Mesenchymal stem cell (in vitro differentiated cells and primary cell): ENCODE measurements around the gene PTPRU.

Experiments used
- DNase-seq: peaks from one replicate; pipeline ENCODE4 v3.0.0-alpha.2; 2013
- H2AFZ ChIP-seq: one replicate; pipeline ENCODE4 v1.6.1; 2013; ENCODE audit warnings: low read depth, mild to moderate bottlenecking, control low read depth, inconsistent platforms, low read length, moderate library complexity
- H2AK5ac ChIP-seq: 2 replicates; pipeline ENCODE4 v1.6.1; 2013; ENCODE audit warnings: low read length, moderate library complexity, mild to moderate bottlenecking, inconsistent platforms; ENCODE audit not compliant: severe bottlenecking
- H2BK120ac ChIP-seq: one replicate; pipeline ENCODE4 v1.6.1; 2013; ENCODE audit warnings: low read depth, mild to moderate bottlenecking, inconsistent platforms, low read length, moderate library complexity
- H2BK12ac ChIP-seq, 2 experiments: one replicate each; pipeline ENCODE4 v1.6.1; 2013; ENCODE audit warnings: inconsistent platforms in 2 of 2, low read length in 2 of 2, mild to moderate bottlenecking in 2 of 2, moderate library complexity in 2 of 2, control low read depth in 1 of 2
- H2BK15ac ChIP-seq: one replicate; pipeline ENCODE4 v1.6.1; 2013; ENCODE audit warnings: mild to moderate bottlenecking, low read depth, inconsistent platforms; ENCODE audit not compliant: poor library complexity, severe bottlenecking
- H2BK5ac ChIP-seq: 2 replicates; pipeline ENCODE4 v1.6.1; 2013; ENCODE audit warnings: low read depth, mild to moderate bottlenecking, low read length, control low read depth, inconsistent platforms; ENCODE audit not compliant: poor library complexity, severe bottlenecking
- H3K14ac ChIP-seq, 2 experiments: one replicate each; pipeline ENCODE4 v1.6.1; 2013; ENCODE audit warnings: inconsistent platforms in 2 of 2, low read length in 2 of 2, control low read depth in 1 of 2, mild to moderate bottlenecking in 1 of 2, moderate library complexity in 1 of 2
- H3K18ac ChIP-seq, 2 experiments: one replicate each; pipeline ENCODE4 v1.6.1; 2013; ENCODE audit warnings: inconsistent platforms in 2 of 2, low read length in 2 of 2, control low read depth in 1 of 2, low read depth in 1 of 2, mild to moderate bottlenecking in 1 of 2
- H3K23ac ChIP-seq, 2 experiments: one replicate each; pipeline ENCODE4 v1.6.1; 2013; ENCODE audit warnings: inconsistent platforms in 2 of 2, low read length in 2 of 2, mild to moderate bottlenecking in 2 of 2, moderate library complexity in 2 of 2, control low read depth in 1 of 2
- H3K27ac ChIP-seq: 2 replicates; pipeline ENCODE4 v1.5.1; 2013; ENCODE audit warnings: mild to moderate bottlenecking, moderate library complexity, low read length, control low read depth, inconsistent platforms; ENCODE audit not compliant: poor library complexity, severe bottlenecking
- H3K27me3 ChIP-seq, 2 experiments: 2 replicates each; pipeline versions ENCODE4 v1.6.1 to v1.7.0; 2013; ENCODE audit warnings: low read length in 2 of 2, mild to moderate bottlenecking in 2 of 2, moderate library complexity in 2 of 2, control low read depth in 1 of 2, inconsistent platforms in 1 of 2; ENCODE audit not compliant: control insufficient read depth in 1 of 2, insufficient read depth in 1 of 2
- H3K36me3 ChIP-seq, 2 experiments: 2 replicates each; pipeline versions ENCODE4 v1.6.1 to v1.7.0; 2013; ENCODE audit warnings: low read length in 2 of 2, control low read depth in 1 of 2, inconsistent platforms in 1 of 2, low read depth in 1 of 2, mild to moderate bottlenecking in 1 of 2; ENCODE audit not compliant: insufficient read depth in 2 of 2, control insufficient read depth in 1 of 2
- H3K4ac ChIP-seq, 2 experiments: one replicate each; pipeline ENCODE4 v1.6.1; 2013; ENCODE audit warnings: inconsistent platforms in 2 of 2, low read length in 2 of 2, mild to moderate bottlenecking in 2 of 2, moderate library complexity in 2 of 2, control low read depth in 1 of 2, low read depth in 1 of 2
- H3K4me1 ChIP-seq: 2 replicates; pipeline ENCODE4 v1.6.1; 2013; ENCODE audit warnings: low read depth, low read length, control low read depth; ENCODE audit not compliant: control insufficient read depth, insufficient read depth
- H3K4me2 ChIP-seq: 2 replicates; pipeline ENCODE4 v1.6.1; 2013; ENCODE audit warnings: low read length, mild to moderate bottlenecking, inconsistent platforms; ENCODE audit not compliant: poor library complexity, severe bottlenecking
- H3K4me3 ChIP-seq, 2 experiments: 2 replicates each; pipeline versions ENCODE4 v1.5.1 to v1.7.0; 2013; ENCODE audit warnings: low read length in 2 of 2, mild to moderate bottlenecking in 2 of 2, control low read depth in 1 of 2, low read depth in 1 of 2; ENCODE audit not compliant: insufficient read depth in 1 of 2
- H3K79me1 ChIP-seq: replicated peaks from 2 replicates; pipeline ENCODE4 v1.6.1; 2013; ENCODE audit warnings: mild to moderate bottlenecking, control low read depth, low read length, inconsistent platforms; ENCODE audit not compliant: poor library complexity, severe bottlenecking
- H3K9ac ChIP-seq: 2 replicates; pipeline ENCODE4 v1.7.0; 2013; ENCODE audit warnings: mild to moderate bottlenecking, low read length, moderate library complexity
- H3K9me3 ChIP-seq: 2 replicates; pipeline ENCODE4 v1.7.0; 2013; ENCODE audit warnings: mild to moderate bottlenecking, low read length; ENCODE audit not compliant: control insufficient read depth
- H4K8ac ChIP-seq: one replicate; pipeline ENCODE4 v1.6.1; 2013; ENCODE audit warnings: inconsistent platforms, mild to moderate bottlenecking, low read length, moderate library complexity
- H4K91ac ChIP-seq: one replicate; pipeline ENCODE4 v1.6.1; 2013; ENCODE audit warnings: mild to moderate bottlenecking, low read length, inconsistent platforms
- WGBS: methylation state at CpG from one replicate; pipeline ENCODE4 v1.1.7; 2013; ENCODE audit warnings: mixed read lengths; 5-methylcytosine and 5-hydroxymethylcytosine counted together

The PTPRU gene

GRCh38 chr1:29208442-29208841 lies 27.9 kb upstream of the PTPRU start:
- no peaks in the 10 kb centered on the region for H3K9me3 ChIP-seq
- no peaks in the 10 kb centered on the region for H3K79me1 ChIP-seq
- no peak overlapping the region for H3K18ac ChIP-seq
- no peak overlapping the region for H3K4me3 ChIP-seq
- no peaks in the 10 kb centered on the region for H3K27me3 ChIP-seq
- no peak overlapping the region for H3K9ac ChIP-seq
- DNase-seq, result no peak
- H2BK5ac ChIP-seq, result no peak overlapping the region
- no peak overlapping the region for H2BK120ac ChIP-seq
- H3K23ac ChIP-seq, result no peak overlapping the region
- no peak overlapping the region for H3K4ac ChIP-seq
- no peak overlapping the region for H4K91ac ChIP-seq
- no peak overlapping the region for H2BK15ac ChIP-seq
- peaks cover 44 to 65% of the 10 kb centered on the region in 2 experiments for H3K36me3 ChIP-seq
- H3K4me2 ChIP-seq, result no peak overlapping the region
- WGBS, result 95% methylated on average over 3 of the region's 4 CpGs
- no peak overlapping the region for H4K8ac ChIP-seq
- H3K27ac ChIP-seq, result no peak overlapping the region
- H2BK12ac ChIP-seq, result no peak overlapping the region
- H3K4me1 ChIP-seq, result peaks cover 8% of the 10 kb centered on the region
- H2AK5ac ChIP-seq, result peak overlapping the region; percentile 23
- H3K14ac ChIP-seq, result no peak overlapping the region
- H2AFZ ChIP-seq, result no peak overlapping the region

- H3K4me3 ChIP-seq, result no peak overlapping the region
- H3K27me3 ChIP-seq, result no peaks in the 10 kb centered on the region
- no peaks in the 10 kb centered on the region for H3K9me3 ChIP-seq
- H4K91ac ChIP-seq, result no peak overlapping the region
- no peak overlapping the region for H3K23ac ChIP-seq
- WGBS, result 67% methylated on average over 5 of the region's 5 CpGs
- no peak overlapping the region for H2BK5ac ChIP-seq
- no peak overlapping the region for H3K4ac ChIP-seq
- H2BK120ac ChIP-seq, result no peak overlapping the region
- peaks cover 42 to 63% of the 10 kb centered on the region in 2 experiments for H3K36me3 ChIP-seq
- H3K4me1 ChIP-seq, result peaks cover 8% of the 10 kb centered on the region
- no peak overlapping the region for H2AK5ac ChIP-seq
- no peak overlapping the region for H3K27ac ChIP-seq
- H3K4me2 ChIP-seq, result no peak overlapping the region
- peak; percentile 29 for DNase-seq
- H2BK12ac ChIP-seq, result no peak overlapping the region
- H3K18ac ChIP-seq, result no peak overlapping the region
- no peaks in the 10 kb centered on the region for H3K79me1 ChIP-seq
- no peak overlapping the region for H2AFZ ChIP-seq
- H2BK15ac ChIP-seq, result no peak overlapping the region
- no peak overlapping the region for H3K9ac ChIP-seq
- H4K8ac ChIP-seq, result no peak overlapping the region
- no peak overlapping the region for H3K14ac ChIP-seq
Measured at GRCh38 chr1:29209173-29209572, 27.1 kb upstream of the PTPRU start.

- WGBS, result 80% methylated on average over 7 of the region's 7 CpGs
- no peak overlapping the region for H4K8ac ChIP-seq
- no peak overlapping the region for H2BK15ac ChIP-seq
- H3K79me1 ChIP-seq, result no peaks in the 10 kb centered on the region
- DNase-seq, result peak; percentile 15
- no peak overlapping the region for H2AFZ ChIP-seq
- H3K27me3 ChIP-seq, result no peaks in the 10 kb centered on the region
- no peak overlapping the region for H3K18ac ChIP-seq
- no peak overlapping the region for H2BK12ac ChIP-seq
- no peak overlapping the region for H2BK120ac ChIP-seq
- H3K23ac ChIP-seq, result no peak overlapping the region
- H3K4ac ChIP-seq, result no peak overlapping the region
- peaks cover 8% of the 10 kb centered on the region for H3K4me1 ChIP-seq
- no peak overlapping the region for H3K27ac ChIP-seq
- no peak overlapping the region for H4K91ac ChIP-seq
- no peaks in the 10 kb centered on the region for H3K9me3 ChIP-seq
- H3K36me3 ChIP-seq, result peaks cover 40 to 65% of the 10 kb centered on the region in 2 experiments
- no peak overlapping the region for H3K4me2 ChIP-seq
- no peak overlapping the region for H3K4me3 ChIP-seq
- no peak overlapping the region for H3K9ac ChIP-seq
- H2BK5ac ChIP-seq, result no peak overlapping the region
- no peak overlapping the region for H3K14ac ChIP-seq
- H2AK5ac ChIP-seq, result no peak overlapping the region
Measured at GRCh38 chr1:29210278-29211085, 25.8 kb upstream of the PTPRU start.

GRCh38 chr1:29211086-29212030 lies 25.0 kb upstream of the PTPRU start:
- H3K14ac ChIP-seq, result no peak overlapping the region
- H3K4me2 ChIP-seq, result no peak overlapping the region
- no peak overlapping the region for H3K4me3 ChIP-seq
- no peak overlapping the region for H2BK12ac ChIP-seq
- no peaks in the 10 kb centered on the region for H3K79me1 ChIP-seq
- H3K36me3 ChIP-seq, result peaks cover 45 to 66% of the 10 kb centered on the region in 2 experiments
- H3K27ac ChIP-seq, result no peak overlapping the region
- H3K27me3 ChIP-seq, result no peaks in the 10 kb centered on the region
- no peak overlapping the region for H2BK5ac ChIP-seq
- H3K9me3 ChIP-seq, result no peaks in the 10 kb centered on the region
- no peak overlapping the region for H2AK5ac ChIP-seq
- H2BK15ac ChIP-seq, result no peak overlapping the region
- H3K4ac ChIP-seq, result no peak overlapping the region
- H2AFZ ChIP-seq, result no peak overlapping the region
- H3K18ac ChIP-seq, result no peak overlapping the region
- H3K9ac ChIP-seq, result no peak overlapping the region
- peaks cover 8% of the 10 kb centered on the region for H3K4me1 ChIP-seq
- no peak overlapping the region for H2BK120ac ChIP-seq
- H4K91ac ChIP-seq, result no peak overlapping the region
- DNase-seq, result no peak
- WGBS, result 96% methylated on average over 10 of the region's 12 CpGs
- H3K23ac ChIP-seq, result no peak overlapping the region
- no peak overlapping the region for H4K8ac ChIP-seq
